ENCODE measurements around the gene DHX8.
A peak's percentile ranks its signal among the peaks of the same experiment; 100 is the strongest.
"Not testable (repeated sequence)": the region's sequence is repeated elsewhere in the genome, so short reads cannot be mapped to it uniquely, and the experiment has no call there.

Gene DHX8

DNA sequence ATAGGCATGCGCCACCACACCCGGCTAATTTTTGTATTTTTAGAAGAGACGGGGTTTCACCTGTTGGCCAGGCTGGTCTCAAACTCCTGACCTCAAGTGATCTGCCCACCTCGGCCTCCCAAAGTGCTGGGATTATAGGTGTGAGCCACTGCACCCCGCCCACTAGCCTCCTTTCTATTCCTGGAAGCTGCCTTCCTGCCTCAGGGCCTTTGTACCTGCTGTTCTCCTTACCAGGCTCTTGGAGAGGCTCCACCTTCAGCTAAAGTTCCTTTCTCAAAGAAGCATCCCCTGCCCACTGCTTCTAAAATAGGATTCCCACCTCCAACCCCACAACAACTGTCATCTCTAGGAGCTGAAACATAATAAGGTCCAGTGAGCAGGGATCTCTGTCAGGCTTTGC, 23.9 kb upstream of the DHX8 start:
- H3K27ac ChIP-seq = not testable (repeated sequence)

DNA sequence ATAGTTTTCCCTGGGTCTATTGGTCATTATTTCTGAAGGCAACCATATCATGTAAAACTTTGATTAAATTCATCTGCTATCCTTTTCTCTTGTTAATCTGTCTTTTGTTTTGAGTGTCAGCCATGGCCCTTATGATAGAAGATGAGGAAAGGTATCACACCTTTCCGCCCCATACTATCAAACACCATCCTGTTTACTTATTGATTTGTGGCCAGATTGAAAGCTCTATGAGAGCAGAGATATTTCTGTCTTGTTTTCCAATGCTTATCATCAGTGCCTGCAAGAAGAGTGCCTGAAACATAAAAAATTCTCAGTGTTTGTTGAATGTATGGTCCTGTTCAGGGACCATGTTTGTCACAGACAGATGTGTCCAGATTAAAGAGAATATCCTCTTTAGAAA, 22.6 kb upstream of the DHX8 start:
- DNase-seq (ENCODE audit: low read depth, low spot score) = no peak
- no peak overlapping the region for H3K27ac ChIP-seq

More for the DNA sequence above, 23.9 kb upstream of the DHX8 start:
- not testable (repeated sequence) for DNase-seq (ENCODE audit: low read depth, low spot score)

DNA sequence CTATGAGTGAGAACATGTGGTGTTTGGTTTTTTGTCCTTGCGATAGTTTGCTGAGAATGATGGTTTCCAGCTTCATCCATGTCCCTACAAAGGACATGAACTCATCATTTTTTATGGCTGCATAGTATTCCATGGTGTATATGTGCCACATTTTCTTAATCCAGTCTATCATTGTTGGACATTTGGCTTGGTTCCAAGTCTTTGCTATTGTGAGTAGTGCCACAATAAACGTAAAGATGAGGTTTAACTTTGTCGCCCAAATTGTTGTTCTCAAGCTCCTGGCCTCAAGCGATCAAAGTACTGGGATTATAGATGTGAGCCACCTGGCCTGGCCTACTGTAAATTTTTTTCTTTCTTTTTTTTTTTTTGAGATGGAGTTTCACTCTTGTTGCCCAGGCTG, 21.2 kb upstream of the DHX8 start:
- not testable (repeated sequence) for DNase-seq (ENCODE audit: low read depth, low spot score); H3K27ac ChIP-seq

DNA sequence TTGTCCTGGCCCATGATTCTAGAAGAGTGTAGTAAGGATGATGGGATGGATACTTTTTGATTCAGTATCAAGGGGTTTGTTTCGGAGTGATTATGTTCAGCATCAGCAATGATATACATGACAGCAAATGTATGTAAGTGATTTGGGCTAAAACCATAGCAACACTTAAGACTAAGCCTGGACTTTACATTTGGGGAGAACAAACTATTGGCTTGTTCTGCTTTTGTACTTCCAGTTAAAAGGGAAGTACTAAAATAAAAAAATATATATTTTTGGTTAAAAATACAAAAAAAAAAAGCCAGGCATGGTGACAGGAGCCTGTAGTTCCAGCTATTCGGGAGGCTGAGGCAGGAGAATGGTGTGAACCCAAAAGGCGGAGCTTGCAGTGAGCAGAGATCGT, 20.5 kb upstream of the DHX8 start:
- H3K27ac ChIP-seq = no peak overlapping the region
- no peak for DNase-seq (ENCODE audit: low read depth, low spot score)

DNA sequence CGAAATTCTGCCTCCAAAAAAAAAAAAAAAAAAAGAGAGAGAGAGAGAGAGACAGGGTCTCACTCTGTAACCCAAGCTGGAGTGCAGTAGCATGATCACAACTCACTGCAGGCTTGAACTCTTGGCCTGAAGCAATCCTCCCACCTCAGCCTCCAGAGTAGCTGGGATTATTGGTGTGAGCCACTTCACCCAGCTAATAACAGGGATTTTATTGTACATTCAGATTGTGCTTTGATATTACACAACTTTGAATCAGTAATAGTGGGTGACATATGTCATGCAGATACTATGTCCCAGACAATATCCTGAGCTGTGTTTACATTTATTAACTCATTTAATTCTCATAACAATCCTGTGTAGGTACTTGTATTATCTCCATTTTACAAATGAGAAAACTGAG, 19.7 kb upstream of the DHX8 start:
- no peak overlapping the region for H3K27ac ChIP-seq
- DNase-seq (ENCODE audit: low read depth, low spot score) = no peak

DNA sequence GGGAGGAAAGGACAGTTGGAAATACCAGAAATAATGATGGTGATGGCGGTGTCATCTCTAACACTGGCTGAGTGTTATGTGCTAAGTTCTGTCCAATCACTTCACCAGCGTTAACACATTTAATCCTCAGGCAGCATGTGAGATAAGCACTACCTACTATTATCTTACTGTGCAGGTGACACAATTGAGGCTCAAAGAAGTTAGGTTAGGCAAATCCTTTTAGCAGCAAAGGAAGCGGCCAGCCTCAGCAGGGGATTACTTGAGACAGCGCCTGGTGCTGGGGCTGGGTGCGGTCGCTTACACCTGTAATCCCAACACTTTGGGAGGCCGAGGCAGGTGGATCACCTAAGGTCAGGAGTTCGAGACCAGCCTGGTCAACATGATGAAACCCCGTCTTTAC, 18.7 kb upstream of the DHX8 start:
- no peak for DNase-seq (ENCODE audit: low read depth, low spot score)
- H3K27ac ChIP-seq = peak overlapping the region; percentile 4

DNA sequence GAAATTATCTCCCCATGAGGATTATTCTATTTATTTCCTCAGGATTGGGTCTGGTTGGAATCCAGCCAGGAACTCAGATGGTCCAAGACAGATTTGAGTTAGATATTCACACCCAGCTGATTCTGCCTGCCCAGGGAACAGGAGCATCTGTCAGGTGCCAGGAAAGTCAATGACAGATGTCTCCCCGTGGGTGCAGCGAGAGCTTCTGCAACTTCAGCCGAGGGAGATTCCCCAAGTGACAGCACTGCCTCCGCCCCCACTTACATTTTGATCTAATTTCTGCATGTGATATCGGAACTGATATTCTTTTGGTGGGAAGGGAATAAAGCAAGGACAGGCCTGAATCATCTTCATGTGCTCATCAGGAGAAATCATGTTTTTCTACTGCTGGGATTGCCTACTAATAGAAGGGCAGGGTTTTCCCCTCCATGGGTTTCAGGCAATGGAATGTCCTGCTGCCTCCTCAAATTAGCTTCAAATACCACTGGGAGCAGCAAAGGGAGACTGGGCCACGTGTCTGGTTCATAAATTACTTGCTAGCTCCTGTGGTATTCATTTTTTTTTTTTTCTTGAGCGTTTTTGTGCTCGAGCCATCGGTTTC, 15.7 kb upstream of the DHX8 start:
- peak overlapping the region; percentile 96 for H3K27ac ChIP-seq
- DNase-seq (ENCODE audit: low read depth, low spot score) = no peak

DNA sequence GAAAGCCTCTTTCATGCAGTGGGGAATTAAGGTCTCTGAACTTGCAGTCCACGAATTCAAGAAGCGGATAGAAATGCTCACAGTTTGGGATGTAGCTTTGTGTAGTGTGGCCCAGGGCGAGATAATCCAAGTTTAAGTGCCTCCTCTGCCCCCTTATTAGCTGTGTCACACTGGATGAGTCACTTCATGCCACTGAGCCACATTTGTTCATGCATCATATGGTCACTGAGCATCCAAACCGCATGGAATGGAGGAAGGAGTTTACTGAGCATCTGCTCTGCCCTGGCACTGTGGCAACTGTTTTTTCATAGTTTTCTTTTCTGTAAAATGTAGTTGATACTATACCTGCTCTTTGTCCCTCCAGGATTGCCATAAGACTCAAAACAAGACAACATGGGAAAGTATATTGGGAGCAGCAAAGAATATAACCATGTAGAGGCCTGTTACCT, 15.1 kb upstream of the DHX8 start:
- peak; percentile 85 for DNase-seq (ENCODE audit: low read depth, low spot score)
- H3K27ac ChIP-seq = peak overlapping the region; percentile 96

DNA sequence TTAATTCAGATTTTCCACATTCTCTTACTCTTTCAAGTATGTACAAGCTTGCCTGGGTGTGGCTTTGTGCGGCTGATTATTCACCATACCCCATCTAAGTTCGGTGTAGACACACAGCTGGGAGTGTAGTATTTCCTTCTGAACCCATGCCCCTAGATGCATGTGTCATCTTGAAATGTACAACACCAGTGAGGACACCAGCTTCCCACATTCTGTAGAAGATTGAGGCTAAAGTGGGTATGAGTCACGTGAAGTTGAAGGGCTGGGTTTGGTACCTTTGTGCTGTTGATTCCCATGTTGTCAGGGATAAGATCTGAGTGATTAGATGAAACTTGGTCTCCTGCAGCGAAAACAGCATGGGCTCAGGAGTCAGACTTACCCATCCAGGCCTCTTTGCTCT, 14.6 kb upstream of the DHX8 start:
- peak overlapping the region; percentile 96 for H3K27ac ChIP-seq
- peak; percentile 99 for DNase-seq (ENCODE audit: low read depth, low spot score)

DNA sequence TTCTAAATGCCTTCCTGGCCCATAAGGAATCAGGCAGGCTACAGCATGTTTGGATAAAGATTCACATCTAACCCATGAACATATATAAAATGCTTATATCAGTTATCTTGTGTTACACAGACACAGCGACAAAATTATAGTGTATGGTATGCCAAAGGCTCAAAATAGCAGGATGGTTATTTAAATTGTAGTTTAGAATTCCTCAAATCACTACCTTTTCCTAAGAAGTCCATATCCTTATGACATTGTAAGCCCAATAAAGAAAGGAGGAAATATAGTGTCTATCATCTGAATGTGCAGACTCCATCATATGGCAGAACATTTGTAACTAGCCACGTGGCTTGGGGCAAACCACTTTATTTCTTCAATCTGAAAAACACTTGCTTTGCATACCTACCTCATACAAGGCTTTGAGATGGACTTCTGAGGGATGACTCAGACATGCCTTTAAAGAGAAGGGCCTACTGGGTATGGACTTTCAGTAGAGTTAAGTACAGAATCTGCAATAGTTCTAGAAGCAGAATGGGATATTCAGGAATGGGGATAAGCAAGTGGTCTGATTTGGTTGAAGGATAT, 12.1 kb upstream of the DHX8 start:
- no peak overlapping the region for H3K27ac ChIP-seq
- no peak for DNase-seq (ENCODE audit: low read depth, low spot score)

DNA sequence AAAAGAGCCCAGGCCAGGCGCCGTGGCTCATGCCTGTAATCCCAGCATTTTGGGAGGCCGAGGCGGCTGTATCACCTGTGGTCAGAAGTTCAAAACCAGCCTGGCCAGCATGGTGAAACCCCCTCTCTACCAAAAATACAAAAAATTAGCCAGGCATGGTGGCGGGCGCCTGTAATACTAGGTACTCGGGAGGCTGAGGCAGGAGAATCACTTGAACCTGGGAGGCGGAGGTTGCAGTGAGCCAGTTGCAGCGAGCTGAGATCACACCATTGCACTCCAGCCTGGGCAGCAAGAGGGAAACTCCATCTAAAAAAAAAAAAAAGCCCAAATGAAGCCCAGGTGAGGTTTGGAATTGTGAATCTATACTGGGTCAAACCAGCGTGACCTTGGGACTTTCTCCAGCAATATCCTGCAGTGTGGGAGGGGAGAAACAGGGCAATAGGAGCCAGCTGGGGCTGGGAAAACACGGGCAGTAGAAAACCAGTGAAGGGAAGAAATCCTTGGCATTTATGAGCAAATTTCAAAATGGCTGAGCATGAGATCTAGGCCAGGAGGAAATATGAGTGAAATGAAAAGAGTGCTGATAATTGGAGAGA, 8.2 kb upstream of the DHX8 start:
- DNase-seq (ENCODE audit: low read depth, low spot score) = no peak
- no peak overlapping the region for H3K27ac ChIP-seq

DNA sequence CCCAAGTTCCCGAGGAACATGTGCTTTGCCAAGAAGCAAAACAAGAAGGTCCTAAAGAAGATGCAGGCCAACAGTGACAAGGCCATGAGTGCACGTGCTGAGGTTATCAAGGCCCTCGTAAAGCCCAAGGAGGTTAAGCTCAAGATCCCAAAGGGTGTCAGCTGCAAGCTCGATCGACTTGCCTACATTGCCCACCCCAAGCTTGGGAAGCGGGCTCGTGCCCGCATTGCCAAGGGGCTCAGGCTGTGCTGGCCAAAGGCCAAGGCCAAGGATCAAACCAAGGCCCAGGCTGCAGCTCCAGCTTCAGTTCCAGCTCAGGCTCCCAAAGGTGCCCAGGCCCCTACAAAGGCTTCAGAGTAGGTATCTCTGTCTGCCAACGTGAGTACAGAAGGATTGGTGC, 7.5 kb upstream of the DHX8 start:
- DNase-seq (ENCODE audit: low read depth, low spot score) = not testable (repeated sequence)

DNA sequence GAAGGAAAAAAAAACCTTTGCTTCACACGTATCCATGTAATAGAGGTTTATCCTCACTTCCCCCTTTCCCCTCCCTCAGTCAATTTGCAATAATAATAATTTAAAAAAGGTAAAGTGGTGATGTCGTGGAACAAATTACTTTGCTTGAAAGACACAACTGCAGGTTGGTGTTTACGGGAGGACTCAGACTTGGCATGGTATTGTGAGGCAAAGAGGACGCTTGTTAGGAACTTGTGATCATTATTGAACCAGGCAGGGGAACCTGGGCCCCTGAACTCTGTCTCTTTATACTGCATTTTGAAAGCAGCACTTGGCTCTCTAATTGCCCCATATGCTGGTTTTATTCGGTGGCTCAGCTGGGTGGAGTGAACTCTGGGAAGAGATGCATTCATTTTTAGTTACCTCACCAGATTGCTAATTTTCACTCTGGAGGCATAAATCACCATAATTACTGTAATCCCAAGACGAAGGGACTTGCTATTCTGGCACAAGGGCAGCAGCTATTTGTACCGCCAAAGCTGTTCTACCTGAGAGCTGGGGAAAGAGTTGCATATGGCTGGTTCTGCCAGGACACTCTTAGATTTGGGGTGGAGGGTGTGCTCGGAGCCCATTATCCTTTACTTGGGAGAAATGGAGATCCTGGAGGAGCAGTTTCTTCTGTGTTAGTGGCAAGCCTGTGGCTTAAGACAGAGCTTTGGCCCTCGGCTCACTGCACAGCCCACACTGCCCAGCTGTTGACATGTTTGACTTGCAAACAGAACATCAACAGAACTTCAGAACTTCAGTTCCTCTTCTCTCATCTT, 5.7 kb upstream of the DHX8 start:
- H3K27ac ChIP-seq = no peak overlapping the region
- no peak for DNase-seq (ENCODE audit: low read depth, low spot score)

More for the DNA sequence above, 7.5 kb upstream of the DHX8 start:
- not testable (repeated sequence) for H3K27ac ChIP-seq

DNA sequence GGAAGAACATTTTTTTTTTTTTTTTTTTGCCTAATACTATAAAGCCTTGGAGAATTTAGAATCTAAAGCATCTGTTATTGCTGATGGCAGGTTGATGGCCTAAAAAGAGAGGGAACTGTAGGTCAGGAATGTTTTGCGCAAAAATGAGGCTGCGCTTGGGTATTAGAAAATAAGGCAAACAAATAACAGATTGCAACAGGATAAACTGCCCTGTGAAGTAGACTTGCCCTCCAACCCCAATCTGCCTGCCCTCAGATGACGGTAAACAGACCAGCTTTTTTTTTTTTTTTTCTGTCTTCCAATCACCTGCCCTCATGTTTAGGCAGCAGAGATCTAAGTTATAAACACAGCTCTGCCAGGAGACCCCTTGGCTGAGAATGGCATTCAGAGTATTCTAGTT, 3.8 kb upstream of the DHX8 start:
- no peak for DNase-seq (ENCODE audit: low read depth, low spot score)
- no peak overlapping the region for H3K27ac ChIP-seq

DNA sequence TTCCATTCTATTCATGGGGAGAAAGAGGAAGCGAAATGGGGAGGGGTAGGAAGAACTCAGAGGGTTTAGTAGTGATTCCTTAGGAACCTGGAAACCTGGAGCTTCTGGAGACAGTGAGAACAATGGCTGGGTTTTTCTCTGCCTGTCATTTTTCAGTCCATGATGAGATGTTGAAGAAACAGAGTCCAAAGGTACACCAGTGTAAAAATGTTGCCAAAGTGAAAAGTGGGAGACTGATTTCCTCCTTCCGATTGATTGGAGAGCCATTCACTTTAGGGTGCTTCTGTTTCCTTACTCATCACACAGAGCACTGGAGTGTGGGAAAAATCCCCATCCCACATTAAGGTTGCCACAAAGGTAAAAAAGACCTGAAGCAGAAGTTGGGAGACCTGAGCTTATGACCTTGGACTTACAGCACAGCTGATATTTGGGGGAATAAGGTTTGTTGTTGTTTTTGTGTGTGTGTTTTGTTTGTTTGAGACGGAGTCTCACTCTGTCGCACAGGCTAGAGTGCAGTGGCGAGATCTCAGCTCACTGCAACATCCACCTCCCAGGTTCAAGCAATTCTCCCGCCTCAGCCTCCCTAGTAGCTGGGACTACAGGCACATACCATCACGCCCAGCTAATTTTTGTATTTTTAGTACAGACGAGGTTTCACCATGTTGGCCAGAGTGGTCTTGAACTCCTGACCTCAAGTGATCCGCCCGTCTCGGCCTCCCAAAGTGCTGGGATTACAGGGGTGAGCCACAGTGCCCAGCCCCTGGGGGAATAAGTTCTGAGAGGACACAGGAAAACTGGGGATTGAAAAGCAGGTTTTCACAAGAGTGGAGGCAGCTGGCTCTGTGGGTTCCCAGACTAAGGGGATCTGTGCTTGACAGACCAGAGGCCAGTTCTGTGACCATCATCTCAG, 1.4 kb upstream of the DHX8 start:
- no peak overlapping the region for H3K27ac ChIP-seq
- DNase-seq (ENCODE audit: low read depth, low spot score) = no peak

DNA sequence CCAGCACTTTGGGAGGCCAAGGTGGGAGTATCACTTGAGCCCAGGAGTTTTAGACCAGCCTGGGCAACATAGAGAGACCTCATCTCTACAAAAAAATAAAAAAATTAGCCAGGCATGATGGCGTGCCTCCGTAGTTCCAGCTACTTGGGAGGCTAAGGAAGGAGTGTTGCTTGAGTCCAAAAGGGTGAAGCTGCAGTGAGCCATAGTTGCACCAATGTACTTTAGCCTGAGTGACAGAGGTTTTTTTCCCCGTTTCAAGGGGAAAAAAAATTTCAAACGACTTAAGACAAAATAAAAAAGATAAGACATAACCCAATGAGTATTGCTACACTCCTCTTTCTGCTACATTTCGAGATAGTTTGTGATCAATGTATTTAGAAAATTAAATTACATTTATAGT, 6.8 kb downstream of the DHX8 start:
- no peak for DNase-seq (ENCODE audit: low read depth, low spot score)
- H3K27ac ChIP-seq = no peak overlapping the region

DNA sequence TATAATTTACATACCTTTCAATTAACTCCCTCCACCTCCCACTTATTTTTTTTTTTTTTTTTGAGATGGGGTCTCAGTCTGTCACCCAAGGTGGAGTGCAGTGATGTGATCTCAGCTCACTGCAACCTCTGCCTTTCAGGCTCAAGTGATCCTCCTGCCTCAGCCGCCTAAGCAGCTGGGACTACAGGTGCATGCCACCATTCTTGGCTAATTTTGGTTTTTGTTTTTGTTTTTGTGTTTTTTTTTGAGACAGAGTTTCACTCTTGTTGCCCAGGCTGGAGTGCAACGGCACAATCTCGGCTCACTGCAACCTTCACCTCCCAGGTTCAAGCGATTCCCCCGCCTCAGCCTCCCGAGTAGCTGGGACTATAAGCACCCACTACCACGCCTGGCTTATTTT, 25.7 kb downstream of the DHX8 start:
- not testable (repeated sequence) for DNase-seq (ENCODE audit: low read depth, low spot score); H3K27ac ChIP-seq

DNA sequence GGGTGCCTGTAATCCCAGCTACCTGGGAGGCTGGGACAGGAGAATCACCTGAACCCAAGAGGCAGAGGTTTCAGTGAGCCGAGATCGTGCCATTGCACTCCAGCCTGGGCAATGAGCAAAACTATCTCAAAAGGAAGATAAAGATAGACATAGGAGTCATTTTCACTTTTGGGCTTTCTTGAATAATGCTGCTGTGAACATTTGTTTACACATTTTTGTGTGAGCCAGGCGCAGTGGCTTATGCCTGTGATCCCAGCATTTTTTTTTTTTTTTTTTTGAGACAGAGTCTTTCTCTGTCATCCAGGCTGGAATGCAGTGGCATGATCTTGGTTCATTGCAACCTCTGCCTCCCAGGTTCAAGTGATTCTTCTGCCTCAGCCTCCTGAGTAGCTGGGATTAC, 27.4 kb downstream of the DHX8 start:
- not testable (repeated sequence) for H3K27ac ChIP-seq; DNase-seq (ENCODE audit: low read depth, low spot score)

DNA sequence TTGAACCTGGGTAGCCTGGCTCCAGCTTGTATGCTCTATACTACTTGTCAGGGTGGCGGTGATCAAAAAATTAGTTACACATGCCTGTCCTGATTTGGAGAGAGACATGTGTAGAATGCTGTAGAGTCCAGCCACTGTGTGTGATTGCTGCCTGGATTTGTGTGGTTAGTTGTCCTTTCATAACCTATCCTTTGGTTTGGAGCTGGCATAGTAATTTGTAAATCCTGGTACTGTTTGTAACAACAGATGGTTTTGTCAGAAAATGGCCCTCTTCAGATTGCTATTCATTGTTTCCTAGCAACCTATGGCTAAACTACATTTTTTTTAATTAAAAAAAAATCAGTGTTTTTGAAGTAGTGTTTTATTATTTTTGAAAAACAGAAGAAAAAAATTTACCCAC, 31.9 kb downstream of the DHX8 start:
- no peak for DNase-seq (ENCODE audit: low read depth, low spot score)

DNA sequence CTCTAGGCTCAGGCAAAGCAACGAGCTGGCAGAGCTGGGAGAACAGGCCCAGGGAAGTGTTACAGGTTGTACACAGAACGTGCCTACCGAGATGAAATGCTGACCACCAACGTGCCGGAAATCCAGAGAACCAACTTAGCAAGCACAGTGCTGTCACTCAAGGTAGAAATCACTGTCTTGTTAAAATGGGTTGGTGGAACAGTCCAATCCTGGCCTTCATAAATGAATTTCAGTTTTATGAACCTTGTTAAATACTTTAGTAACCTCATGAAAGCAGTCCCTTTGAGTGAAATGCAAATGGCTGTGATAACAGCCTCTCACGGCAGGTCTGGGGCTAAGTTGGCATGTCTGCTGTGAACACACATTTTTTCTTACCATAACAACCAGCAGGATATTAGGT, 33.4 kb downstream of the DHX8 start:
- DNase-seq (ENCODE audit: low read depth, low spot score) = no peak
- peak overlapping the region; percentile 12 for H3K27ac ChIP-seq

More for the DNA sequence above, 31.9 kb downstream of the DHX8 start:
- H3K27ac ChIP-seq = no peak overlapping the region
